H9 (cell line): ENCODE data around the gene OCSTAMP. TPM values are rescaled to one million over a fixed set of nuclear protein-coding genes. Genes with fewer than 3 reads are reported as not detected.

Experiments used
- DNase-seq: peaks from one replicate; pipeline ENCODE4 v3.0.0-alpha.2; 2017
- H2AFZ ChIP-seq: one replicate; pipeline ENCODE4 v1.6.1; 2013; ENCODE audit warnings: mild to moderate bottlenecking, low read length, control low read depth, moderate library complexity
- H2AK5ac ChIP-seq: 2 replicates; pipeline ENCODE4 v1.6.1; 2013; ENCODE audit warnings: low read length, control low read depth, mixed read lengths; ENCODE audit not compliant: insufficient read length
- H2BK120ac ChIP-seq: one replicate; pipeline ENCODE4 v1.6.1; 2013; ENCODE audit warnings: low read depth, mild to moderate bottlenecking, low read length, control low read depth, inconsistent platforms; ENCODE audit not compliant: poor library complexity, severe bottlenecking
- H2BK12ac ChIP-seq: 2 replicates; pipeline ENCODE4 v1.6.1; 2013; ENCODE audit warnings: low read length, control low read depth, mixed read lengths, low read depth; ENCODE audit not compliant: insufficient read length
- H2BK15ac ChIP-seq: 2 replicates; pipeline ENCODE4 v1.6.1; 2013; ENCODE audit warnings: low read depth, low read length, control low read depth
- H2BK20ac ChIP-seq: one replicate; pipeline ENCODE4 v1.6.1; 2013; ENCODE audit warnings: low read depth, mild to moderate bottlenecking, low read length, control low read depth, inconsistent platforms; ENCODE audit not compliant: poor library complexity, severe bottlenecking
- H2BK5ac ChIP-seq: 2 replicates; pipeline ENCODE4 v1.6.1; 2013; ENCODE audit warnings: low read length, control low read depth, mixed read lengths; ENCODE audit not compliant: insufficient read length
- H3K14ac ChIP-seq: 2 replicates; pipeline ENCODE4 v1.6.1; 2013; ENCODE audit warnings: low read length, control low read depth; ENCODE audit not compliant: insufficient read depth
- H3K18ac ChIP-seq: 2 replicates; pipeline ENCODE4 v1.6.1; 2013; ENCODE audit warnings: low read depth, mild to moderate bottlenecking, mixed read lengths, low read length, control low read depth; ENCODE audit not compliant: insufficient read length
- H3K23ac ChIP-seq: 2 replicates; pipeline ENCODE4 v1.6.1; 2013; ENCODE audit warnings: low read length, control low read depth, mixed read lengths, low read depth; ENCODE audit not compliant: insufficient read length
- H3K23me2 ChIP-seq: 2 replicates; pipeline ENCODE4 v1.6.1; 2013; ENCODE audit warnings: low read depth, mild to moderate bottlenecking, mixed read lengths, low read length, control low read depth; ENCODE audit not compliant: insufficient read length, poor library complexity, severe bottlenecking
- H3K27ac ChIP-seq: 2 replicates; pipeline ENCODE4 v1.5.1; 2013; ENCODE audit warnings: low read length, control low read depth, mixed read lengths, low read depth; ENCODE audit not compliant: insufficient read length
- H3K27me3 ChIP-seq: 2 replicates; pipeline ENCODE4 v1.6.1; 2013; ENCODE audit warnings: low read length, control low read depth, inconsistent platforms; ENCODE audit not compliant: insufficient read depth
- H3K4ac ChIP-seq: 2 replicates; pipeline ENCODE4 v1.6.1; 2013; ENCODE audit warnings: low read depth, mild to moderate bottlenecking, control low read depth, inconsistent platforms, low read length, moderate library complexity
- H3K4me1 ChIP-seq: 2 replicates; pipeline ENCODE4 v1.6.1; 2013; ENCODE audit warnings: low read length, control low read depth, inconsistent platforms; ENCODE audit not compliant: insufficient read depth
- H3K4me2 ChIP-seq: 2 replicates; pipeline ENCODE4 v1.6.1; 2013; ENCODE audit warnings: low read length, control low read depth, mixed read lengths; ENCODE audit not compliant: insufficient read length, insufficient read depth
- H3K56ac ChIP-seq: 2 replicates; pipeline ENCODE4 v1.6.1; 2013; ENCODE audit warnings: low read depth, mild to moderate bottlenecking, mixed read lengths, low read length, control low read depth; ENCODE audit not compliant: insufficient read length
- H3K79me1 ChIP-seq: 2 replicates; pipeline ENCODE4 v1.6.1; 2013; ENCODE audit warnings: low read depth, mild to moderate bottlenecking, moderate library complexity, low read length, control low read depth, inconsistent platforms; ENCODE audit not compliant: insufficient read depth, poor library complexity, severe bottlenecking
- H3K79me2 ChIP-seq: 2 replicates; pipeline ENCODE4 v1.6.1; 2013; ENCODE audit warnings: low read length, control low read depth, inconsistent platforms; ENCODE audit not compliant: insufficient read depth
- H3K9ac ChIP-seq: 2 replicates; pipeline ENCODE4 v1.6.1; 2013; ENCODE audit warnings: low read length, control low read depth, mixed read lengths; ENCODE audit not compliant: insufficient read length; ENCODE audit errors: extremely low read depth
- H3K9me3 ChIP-seq: one replicate; pipeline ENCODE4 v1.6.1; 2013; ENCODE audit warnings: low read depth, low read length, inconsistent platforms; ENCODE audit not compliant: control insufficient read depth
- H3T11ph ChIP-seq: one replicate; pipeline ENCODE4 v1.6.1; 2013; ENCODE audit warnings: mild to moderate bottlenecking, low read length, control low read depth, inconsistent platforms
- H4K20me1 ChIP-seq: one replicate; pipeline ENCODE4 v1.6.1; 2013; ENCODE audit not compliant: control insufficient read depth, insufficient read length, insufficient read depth
- H4K5ac ChIP-seq: 2 replicates; pipeline ENCODE4 v1.6.1; 2013; ENCODE audit warnings: low read depth, mild to moderate bottlenecking, mixed read lengths, low read length, control low read depth; ENCODE audit not compliant: insufficient read length
- H4K8ac ChIP-seq: replicated peaks from 2 replicates; pipeline ENCODE4 v1.6.1; 2013; ENCODE audit warnings: low read length, control low read depth, mixed read lengths, low read depth; ENCODE audit not compliant: insufficient read length
- H4K91ac ChIP-seq: 2 replicates; pipeline ENCODE4 v1.6.1; 2013; ENCODE audit warnings: low read depth, mild to moderate bottlenecking, moderate library complexity, mixed read lengths, low read length, control low read depth; ENCODE audit not compliant: insufficient read length
- H3K27ac Mint-ChIP-seq, 3 experiments: 2 replicates in 2 of 3; 3 replicates in 1 of 3; pipeline ENCODE4 v1.8.0; 2020 to 2021; ENCODE audit warnings: mixed read lengths in 3 of 3, mild to moderate bottlenecking in 1 of 3, moderate library complexity in 1 of 3
- H3K27me3 Mint-ChIP-seq: 2 replicates; pipeline ENCODE4 v1.8.0; 2021; ENCODE audit warnings: low read depth, mild to moderate bottlenecking, moderate library complexity, mixed read lengths
- H3K36me3 Mint-ChIP-seq, 3 experiments: 2 replicates in 2 of 3; 3 replicates in 1 of 3; pipeline ENCODE4 v1.8.0; 2020 to 2021; ENCODE audit warnings: low read depth in 3 of 3, mixed read lengths in 3 of 3; ENCODE audit not compliant: insufficient read depth in 1 of 3
- H3K4me1 Mint-ChIP-seq, 2 experiments: 2 replicates each; pipeline ENCODE4 v1.8.0; 2020; ENCODE audit warnings: mixed read lengths in 2 of 2
- H3K4me3 Mint-ChIP-seq, 2 experiments: 2 replicates in 1 of 2; 3 replicates in 1 of 2; pipeline ENCODE4 v1.8.0; 2020 to 2021; ENCODE audit warnings: mild to moderate bottlenecking in 2 of 2, mixed read lengths in 2 of 2, moderate library complexity in 1 of 2
- H3K9me3 Mint-ChIP-seq, 2 experiments: 2 replicates in 1 of 2; 3 replicates in 1 of 2; pipeline ENCODE4 v1.8.0; 2020; ENCODE audit warnings: mild to moderate bottlenecking in 2 of 2, mixed read lengths in 2 of 2, moderate library complexity in 1 of 2
- CTCF ChIP-seq: fragments of 200-600 bp; sonication (generic); conservative IDR thresholded peaks from 3 replicates; pipeline ENCODE4 v1.8.0; 2021; ENCODE audit warnings: antibody characterized with exemption, mild to moderate bottlenecking
- WGBS: extraction: QIAGEN DNeasy Blood & Tissue Kit; methylation state at CpG from one replicate; pipeline ENCODE4 v1.1.7; 2013; ENCODE audit warnings: missing lambda C conversion rate, low lambda C conversion rate, mixed read lengths; ENCODE audit not compliant: insufficient read length; ENCODE audit errors: extremely low coverage; 5-methylcytosine and 5-hydroxymethylcytosine counted together
- total RNA-seq: library from RNA; stranded (reverse); gene quantifications from 2 replicates; pipeline ENCODE4 v1.2.1, GENCODE V29; 2021

Gene OCSTAMP
- total RNA-seq, 1 experiment from 2014 or later, result not detected

GRCh38 chr20:46580613-46581205 lies 30.3 kb upstream of the OCSTAMP start:
- Histone ChIP-seq H3T11ph (no peak overlapping the region), H4K20me1 (no peaks in the 10 kb centered on the region), H2BK5ac (no peak overlapping the region), H3K23me2 (no peaks in the 10 kb centered on the region), H3K4me2 (no peak overlapping the region), H3K9me3 (no peaks in the 10 kb centered on the region), H2AFZ (no peak overlapping the region), H2BK15ac (no peak overlapping the region), H3K9ac (no peak overlapping the region), H3K4me1 (peaks cover 6% of the 10 kb centered on the region), H3K4ac (no peak overlapping the region), H4K91ac (no peak overlapping the region), H2BK120ac (no peak overlapping the region), H3K79me2 (no peaks in the 10 kb centered on the region), H2BK12ac (no peak overlapping the region), H3K27me3 (no peaks in the 10 kb centered on the region), H3K27ac (no peak overlapping the region), H4K5ac (no peak overlapping the region), H3K56ac (no peak overlapping the region), H3K18ac (no peak overlapping the region), H3K79me1 (no peaks in the 10 kb centered on the region), H2BK20ac (no peak overlapping the region), H4K8ac (no peak overlapping the region), H3K14ac (no peak overlapping the region), H2AK5ac (no peak overlapping the region), H3K23ac (no peak overlapping the region)
- no peaks in the 10 kb centered on the region for H3K27me3 Mint-ChIP-seq
- H3K4me3 Mint-ChIP-seq, result no peak overlapping the region
- TF ChIP-seq CTCF, result no peak
- no peak for DNase-seq
- peaks cover 12 to 32% (median 17%) of the 10 kb centered on the region in 3 experiments for H3K36me3 Mint-ChIP-seq
- peaks cover 40 to 54% of the 10 kb centered on the region in 2 experiments for H3K4me1 Mint-ChIP-seq
- no peak overlapping the region; a peak in 1 of 7 replicates for H3K27ac Mint-ChIP-seq
- H3K9me3 Mint-ChIP-seq, result peaks cover 13 to 14% of the 10 kb centered on the region in 2 experiments
- WGBS, result no CpG with 5 or more reads among the region's 2 CpGs
